Measurements from ENCODE around the gene NUDT3. TPM values are rescaled to one million over a fixed set of nuclear protein-coding genes. Genes with fewer than 3 reads are reported as not detected.

NUDT3 gene
- total RNA-seq, 3 donors from 2014 or later, result 28.7 to 33.8 (median 29.0) TPM

GRCh38 chr6:34391786-34392496 lies 528 bp downstream of the NUDT3 start:
- Histone ChIP-seq H3K9me3 (no peaks in the 10 kb centered on the region), H3K27ac (peak overlapping the region; percentile 88 to 95), H3K4me3 (peak overlapping the region; percentile 85 to 95 (median 93)), H3K27me3 (no peaks in the 10 kb centered on the region), H3K4me1 (no peaks in the 10 kb centered on the region), H3K36me3 (no peaks in the 10 kb centered on the region)
- no peak for TF ChIP-seq POLR2A (IDR thresholded peaks at IDR 0.05)
- no peak for TF ChIP-seq CTCF (IDR thresholded peaks at IDR 0.05)
- peak in 1 of 3 donors; percentile 18 for TF ChIP-seq POLR2AphosphoS5 (IDR thresholded peaks at IDR 0.05)
- intact Hi-C loops (cut with DNase I; ENCODE audit: low total_unique reads), result no loop called here
- DNase-seq (ENCODE audit: low spot score in 2 of 2), result peak; percentile 19 to 56

DNA sequence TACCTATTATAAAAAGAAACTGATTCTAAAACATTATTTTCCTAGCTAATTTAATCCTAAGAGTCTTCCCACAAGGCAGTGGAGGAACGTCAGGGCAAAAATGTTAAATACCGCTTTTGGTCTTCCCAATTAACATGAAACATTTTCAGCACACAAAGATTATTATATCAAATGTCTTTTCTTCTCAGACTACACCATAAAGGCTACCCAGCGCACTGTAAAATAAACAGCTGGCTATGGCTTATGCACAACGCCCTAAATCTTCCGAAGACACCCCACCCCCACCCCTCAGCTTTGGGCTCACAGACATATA lies 1.0 kb downstream of the NUDT3 start:
- intact Hi-C loops (cut with DNase I; ENCODE audit: low total_unique reads), result no loop called here
- Histone ChIP-seq H3K9me3 (no peaks in the 10 kb centered on the region), H3K4me3 (peak overlapping the region; percentile 85 to 95 (median 93)), H3K27ac (peak overlapping the region; percentile 88 to 95), H3K4me1 (no peaks in the 10 kb centered on the region), H3K27me3 (no peaks in the 10 kb centered on the region), H3K36me3 (no peaks in the 10 kb centered on the region)
- no peak for DNase-seq (ENCODE audit: low spot score in 2 of 2)
- TF ChIP-seq POLR2AphosphoS5 (IDR thresholded peaks at IDR 0.05), result no peak
- no peak for TF ChIP-seq POLR2A (IDR thresholded peaks at IDR 0.05)
- no peak for TF ChIP-seq CTCF (IDR thresholded peaks at IDR 0.05)

DNA sequence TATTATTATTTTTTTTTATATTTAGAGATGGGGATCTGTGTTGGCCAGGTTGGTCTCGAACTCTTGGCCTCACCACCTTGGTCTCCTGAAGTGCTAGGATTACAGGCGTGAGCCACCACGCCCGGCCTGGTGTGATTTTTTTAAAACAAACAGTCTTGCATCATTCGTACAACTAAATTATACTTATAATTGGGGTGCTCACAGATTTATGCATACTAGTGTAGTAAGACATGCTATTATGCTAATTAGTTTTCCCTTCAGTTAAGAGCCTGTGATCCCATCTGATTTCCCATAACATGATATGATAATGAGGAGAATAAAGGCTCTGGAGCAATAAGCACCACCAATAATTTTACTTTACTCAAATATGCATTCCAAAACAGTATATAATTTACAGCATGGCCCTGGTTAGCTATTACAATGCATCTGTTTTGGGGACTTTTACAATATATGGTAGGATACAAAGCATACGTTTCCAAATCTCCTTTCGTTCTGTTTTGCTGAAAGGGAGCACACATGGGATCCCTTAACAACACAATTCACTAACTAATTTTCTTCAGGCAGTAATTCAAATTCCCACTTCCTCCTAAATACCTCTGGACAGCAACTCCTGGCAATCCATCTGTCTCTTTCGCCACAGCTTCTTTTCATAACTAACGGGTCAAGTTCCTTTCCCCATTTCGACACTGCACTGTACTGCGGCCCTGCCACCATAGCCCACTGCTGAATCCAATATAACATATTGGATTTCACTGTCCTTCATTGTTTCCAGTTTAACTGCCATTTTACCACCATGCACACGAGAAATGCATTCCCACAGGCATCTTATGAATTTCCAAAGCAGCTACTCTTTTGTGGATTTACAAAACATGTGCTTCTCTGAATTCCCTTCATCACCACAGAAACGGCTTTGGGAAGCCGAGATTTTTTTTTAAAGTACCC lies 1.7 kb downstream of the NUDT3 start:
- Histone ChIP-seq H3K4me1 (no peaks in the 10 kb centered on the region), H3K27ac (peak overlapping the region; percentile 23 to 30), H3K27me3 (no peaks in the 10 kb centered on the region), H3K4me3 (peak overlapping the region; percentile 85 to 95 (median 93)), H3K36me3 (no peaks in the 10 kb centered on the region), H3K9me3 (no peaks in the 10 kb centered on the region)
- no peak for DNase-seq (ENCODE audit: low spot score in 2 of 2)
- TF ChIP-seq POLR2A (IDR thresholded peaks at IDR 0.05) (no peak), CTCF (IDR thresholded peaks at IDR 0.05) (no peak), POLR2AphosphoS5 (IDR thresholded peaks at IDR 0.05) (no peak)
- intact Hi-C loops (cut with DNase I; ENCODE audit: low total_unique reads), result no loop called here

DNA sequence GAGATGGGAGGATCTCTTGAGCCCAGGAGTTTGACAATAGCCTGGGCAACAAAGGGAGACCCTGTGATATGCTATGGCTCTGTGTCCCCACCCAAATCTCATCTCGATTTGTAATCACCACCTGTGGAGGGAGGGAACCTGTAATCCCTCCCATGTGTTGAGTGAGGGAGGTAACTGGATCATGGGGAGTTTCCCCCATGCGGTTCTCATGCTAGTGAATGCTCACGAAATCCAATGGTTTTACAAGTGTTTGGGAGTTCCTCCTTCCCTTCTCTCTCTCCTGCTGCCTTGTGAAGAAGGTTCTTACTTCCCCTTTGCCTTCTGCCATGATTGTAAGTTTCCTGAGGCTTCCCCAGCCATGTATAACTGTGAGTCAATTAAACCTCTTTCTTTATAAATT lies 3.4 kb downstream of the NUDT3 start:
- intact Hi-C loops (cut with DNase I; ENCODE audit: low total_unique reads), result no loop called here
- no peak for DNase-seq (ENCODE audit: low spot score in 2 of 2)
- Histone ChIP-seq H3K4me1 (no peaks in the 10 kb centered on the region), H3K4me3 (no peak overlapping the region), H3K9me3 (no peaks in the 10 kb centered on the region), H3K36me3 (no peaks in the 10 kb centered on the region), H3K27me3 (no peaks in the 10 kb centered on the region), H3K27ac (no peak overlapping the region)
- TF ChIP-seq POLR2A (IDR thresholded peaks at IDR 0.05) (no peak), POLR2AphosphoS5 (IDR thresholded peaks at IDR 0.05) (no peak), CTCF (IDR thresholded peaks at IDR 0.05) (no peak)

GRCh38 chr6:34388421-34388820 lies 4.0 kb downstream of the NUDT3 start:
- DNase-seq (ENCODE audit: low spot score in 2 of 2), result no peak
- Histone ChIP-seq H3K9me3 (no peaks in the 10 kb centered on the region), H3K4me3 (no peak overlapping the region), H3K36me3 (no peaks in the 10 kb centered on the region), H3K4me1 (no peaks in the 10 kb centered on the region), H3K27me3 (no peaks in the 10 kb centered on the region), H3K27ac (no peak overlapping the region)
- intact Hi-C loops (cut with DNase I; ENCODE audit: low total_unique reads), result no loop called here
- no peak for TF ChIP-seq CTCF (IDR thresholded peaks at IDR 0.05)

Measured in breast epithelium (tissue), 4 donors.